NCI-H748 (cell line): Measurements from ENCODE around the gene SPATA2L.

Experiments used
- DNase-seq: peaks from one replicate; lab custom pipeline; 2025; ENCODE audit not compliant: unreplicated experiment; lab: John Stamatoyannopoulos, UW

Gene SPATA2L

GRCh38 chr16:89660146-89660545, 41.4 kb downstream of the SPATA2L start:
- no peak for DNase-seq

GRCh38 chr16:89658221-89658879, 43.2 kb downstream of the SPATA2L start:
- DNase-seq: peak; percentile 28

GRCh38 chr16:89657442-89658220, 43.9 kb downstream of the SPATA2L start, which contains the start of the genes CHMP1A and SPATA33:
CHMP1A (minus strand) TSS chr16:89657708; CDS start chr16:89657588, 120 bp downstream.
SPATA33 (plus strand) TSS chr16:89657836; CDS start chr16:89657912, 76 bp downstream.
- DNase-seq: peak; percentile 88

- DNase-seq: no peak
Measured at GRCh38 chr16:89656435-89657121, 44.9 kb downstream of the SPATA2L start.

GRCh38 chr16:89655062-89655643, 46.4 kb downstream of the SPATA2L start:
- no peak for DNase-seq

GRCh38 chr16:89653656-89654295, 47.7 kb downstream of the SPATA2L start:
- DNase-seq: no peak

- DNase-seq: no peak
Measured at GRCh38 chr16:89651584-89651983, 49.9 kb downstream of the SPATA2L start.

- no peak for DNase-seq
Measured at GRCh38 chr16:89646906-89647305, 54.6 kb downstream of the SPATA2L start.
